Measurements from ENCODE around the gene ACSM4.

- TF ChIP-seq CTCF (conservative IDR thresholded peaks at IDR 0.05 in 1 of 2, IDR thresholded peaks at IDR 0.05 in 1 of 2; ENCODE audit: low read depth in 1 of 2, low read length in 2 of 2) (no peak), EZH2 (IDR thresholded peaks at IDR 0.05; ENCODE audit: low read length, missing control alignments) (no peak)
Observed at GRCh38 chr12:7319930-7320329, 16.1 kb downstream of the ACSM4 start.
